Superior temporal gyrus (tissue), 1 donor: ENCODE measurements around the gene ZNF831.

Experiments used
- DNase-seq: peaks from one replicate; pipeline ENCODE4 v3.0.0-alpha.2; 2016; ENCODE audit errors: extremely low spot score

ZNF831 gene

DNA sequence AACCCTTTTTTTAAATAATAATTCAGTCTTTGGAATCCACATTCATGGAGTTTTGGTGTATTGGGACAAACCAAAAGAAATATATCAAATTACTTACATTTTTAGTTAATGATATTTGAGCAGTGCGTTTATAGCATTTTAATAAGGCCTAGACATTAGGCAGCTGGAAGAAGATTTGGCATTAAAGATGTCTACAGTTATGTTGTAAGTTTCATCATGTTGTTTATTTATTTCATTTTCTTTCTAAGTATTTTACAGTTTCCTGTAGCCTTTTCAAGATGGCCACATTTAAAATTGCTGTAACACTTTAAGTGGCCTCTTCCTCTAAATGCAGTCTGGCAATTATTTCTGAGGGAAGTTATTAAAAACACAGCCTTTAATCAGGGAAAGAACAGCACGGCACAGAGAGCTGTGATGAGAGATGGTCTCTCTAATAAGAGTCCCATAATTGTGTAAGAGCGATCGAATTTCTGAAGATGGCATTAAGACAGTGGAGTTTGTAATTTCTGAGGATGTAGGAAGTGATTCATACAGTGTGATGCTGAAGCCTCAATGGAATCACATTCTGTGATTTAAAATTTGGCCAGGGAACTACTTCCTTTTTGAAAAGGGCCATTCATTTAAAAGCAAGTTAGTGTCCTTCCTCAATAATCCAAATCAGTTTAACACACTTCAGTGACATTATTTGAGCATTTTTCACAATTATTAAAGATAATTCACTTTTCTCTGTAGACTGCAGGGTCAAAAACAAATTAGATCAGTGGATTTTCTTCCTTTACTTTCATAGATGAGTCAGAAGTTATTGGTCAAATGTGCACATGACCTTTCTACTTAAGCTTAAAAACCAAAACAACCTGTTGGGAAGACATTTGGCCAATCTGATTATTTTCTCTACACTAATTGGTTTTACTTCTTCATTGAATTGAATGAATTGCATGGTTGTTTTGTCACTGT, 84.4 kb downstream of the ZNF831 start:
- DNase-seq: no peak

DNA sequence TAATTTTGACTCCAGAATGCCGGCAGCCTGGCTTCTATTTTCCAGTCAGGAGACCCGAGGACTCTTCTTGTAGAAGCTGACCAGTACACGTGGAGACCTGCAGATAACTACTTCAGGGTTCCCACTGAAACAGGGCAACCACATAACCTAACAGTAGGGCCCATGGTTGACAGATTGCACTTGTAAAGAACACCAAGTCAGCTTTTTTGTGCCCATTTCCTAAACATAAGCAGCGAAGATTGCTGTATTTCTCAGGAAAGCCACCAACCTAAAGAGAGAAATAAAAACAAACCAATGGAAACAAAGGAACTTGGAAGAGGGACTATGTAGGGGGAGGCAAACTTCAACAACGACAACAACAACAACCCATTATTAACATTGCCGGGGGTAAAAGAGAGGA, 86.7 kb downstream of the ZNF831 start:
- DNase-seq: no peak

DNA sequence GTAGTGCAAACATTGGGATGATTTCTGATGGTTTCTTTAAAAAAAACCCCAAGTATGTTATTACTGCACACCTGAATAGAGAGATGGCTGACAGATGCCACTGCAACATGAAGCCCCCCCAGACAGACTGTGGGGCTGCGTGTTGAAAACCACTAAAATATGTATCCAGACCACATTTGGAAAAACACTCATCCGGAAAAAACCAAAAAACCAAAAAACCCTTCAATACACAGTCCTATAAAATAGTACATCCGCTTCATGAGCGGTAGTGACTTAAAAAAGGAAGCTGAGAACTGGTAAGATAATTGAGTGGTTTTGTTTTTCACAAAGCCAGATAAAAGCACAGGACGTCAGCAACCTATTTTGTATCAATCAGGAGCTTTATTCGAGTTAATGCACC, 89.7 kb downstream of the ZNF831 start:
- no peak for DNase-seq

DNA sequence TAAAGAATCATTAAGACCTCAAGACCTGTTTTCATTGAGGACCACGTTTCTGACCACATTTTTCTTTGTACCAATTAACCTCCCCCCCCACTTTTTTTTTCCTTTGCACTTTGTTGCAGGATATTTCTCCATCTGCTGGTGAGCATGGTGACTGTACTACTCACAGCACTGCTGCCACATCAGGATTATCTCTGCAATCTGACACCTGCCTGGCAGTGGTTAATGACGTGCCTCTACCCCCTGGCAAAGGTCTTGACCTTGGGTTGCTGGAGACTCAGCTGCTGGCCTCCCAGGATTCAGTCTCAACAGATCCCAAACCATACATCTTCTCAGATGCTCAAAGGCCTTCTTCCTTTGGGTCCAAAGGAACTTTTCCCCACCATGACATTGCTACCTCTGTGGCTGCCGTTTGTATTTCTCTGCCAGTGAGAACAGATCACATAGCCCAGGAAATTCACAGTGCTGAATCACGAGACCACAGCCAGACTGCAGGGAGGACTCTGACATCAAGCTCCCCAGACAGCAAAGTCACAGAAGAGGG, 90.2 kb downstream of the ZNF831 start:
- DNase-seq: no peak

DNA sequence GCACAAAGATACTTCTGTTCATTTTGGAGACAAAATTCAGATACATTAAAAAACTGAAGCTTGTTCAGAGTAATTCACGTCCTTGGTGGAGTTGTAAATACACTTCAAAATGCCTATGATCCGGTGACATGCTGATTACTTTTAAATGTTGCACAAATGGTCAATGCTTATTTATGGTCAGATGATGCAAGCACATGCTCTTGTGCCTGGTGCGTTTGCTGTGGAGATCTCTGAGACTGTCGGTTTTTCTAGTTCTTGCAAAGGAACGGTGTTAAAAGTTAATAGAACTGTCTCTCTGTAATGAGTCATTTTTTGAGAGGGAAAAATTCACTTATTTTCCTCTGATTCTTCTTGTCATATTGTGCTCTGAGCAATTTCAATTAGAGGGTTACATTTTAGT, 91.6 kb downstream of the ZNF831 start:
- DNase-seq: no peak

DNA sequence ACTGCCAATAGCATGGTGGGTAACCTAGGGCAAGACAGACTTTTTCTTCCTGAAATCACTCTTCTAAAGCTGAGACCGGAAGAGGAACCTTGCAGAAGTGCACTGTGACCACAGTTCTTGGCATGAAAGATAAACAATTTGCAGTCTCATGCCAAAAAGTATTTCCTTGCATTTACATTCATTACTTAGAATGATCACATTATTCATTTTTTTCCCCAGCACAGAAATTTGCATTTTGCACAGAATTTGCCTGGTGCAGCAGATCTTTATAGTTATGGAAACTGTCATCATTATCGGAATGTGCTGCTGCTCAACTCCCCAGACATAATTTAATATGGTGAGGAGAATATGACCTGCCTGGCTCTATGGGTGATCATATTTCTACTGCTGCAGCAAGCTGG, 94.6 kb downstream of the ZNF831 start:
- no peak for DNase-seq

DNA sequence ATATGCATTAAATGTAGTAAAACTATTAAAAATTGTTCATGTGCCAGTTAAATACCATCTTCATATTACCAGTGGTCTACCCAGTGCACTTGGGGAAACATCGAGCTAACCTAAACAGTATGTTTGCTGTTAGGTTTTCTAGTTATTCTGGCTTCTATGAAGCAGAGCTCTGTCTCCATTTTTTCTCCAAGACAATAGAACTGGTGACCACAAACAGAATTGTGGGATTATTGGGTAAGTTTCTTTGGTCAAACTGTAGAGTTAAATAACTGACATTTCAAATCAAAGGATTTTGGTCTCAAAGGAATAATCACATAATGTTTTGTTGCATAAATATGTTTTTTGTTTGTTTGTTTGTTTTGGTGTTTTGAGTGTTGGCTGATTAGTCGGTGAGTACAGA, 96.3 kb downstream of the ZNF831 start:
- DNase-seq: no peak

DNA sequence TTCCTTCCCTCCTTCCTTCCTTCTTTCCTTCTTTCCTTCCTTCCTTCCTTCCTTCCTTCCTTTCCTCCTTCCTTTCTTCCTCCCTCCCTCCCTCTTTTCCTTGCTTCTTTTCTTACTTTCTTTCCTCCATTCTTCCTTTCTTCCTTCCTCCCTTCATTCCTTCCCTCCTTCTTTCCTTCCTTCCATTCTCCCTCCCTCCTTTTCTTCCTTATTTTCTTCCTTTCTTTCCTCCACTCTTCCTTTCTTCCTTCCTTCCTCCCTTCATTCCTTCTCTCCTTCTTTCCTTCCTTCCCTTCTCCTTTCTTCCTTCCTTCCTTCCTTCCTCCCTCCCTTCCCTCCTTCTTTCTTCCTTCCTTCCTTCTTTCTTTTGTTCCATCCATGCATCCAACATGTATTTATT, 101.7 kb downstream of the ZNF831 start:
- no peak for DNase-seq

DNA sequence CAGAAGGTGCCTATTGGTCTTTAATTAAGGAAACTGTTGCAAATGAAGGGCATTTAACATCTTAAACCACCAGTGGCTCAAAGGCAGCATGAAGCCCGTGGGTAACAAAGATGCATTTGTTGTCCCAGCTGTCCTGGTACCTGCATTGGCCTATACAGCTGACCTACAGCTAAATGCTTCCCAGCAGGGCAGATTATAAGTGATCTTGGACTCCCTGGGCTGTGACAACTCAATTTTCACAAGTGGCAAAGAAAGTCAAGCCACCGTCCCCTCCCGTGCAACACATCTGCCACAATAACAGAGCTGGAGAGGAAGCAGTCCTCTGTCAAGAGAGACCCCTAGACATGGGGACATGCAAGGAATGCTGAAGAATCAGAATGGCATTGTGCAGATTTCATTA, 105.2 kb downstream of the ZNF831 start:
- DNase-seq: no peak

DNA sequence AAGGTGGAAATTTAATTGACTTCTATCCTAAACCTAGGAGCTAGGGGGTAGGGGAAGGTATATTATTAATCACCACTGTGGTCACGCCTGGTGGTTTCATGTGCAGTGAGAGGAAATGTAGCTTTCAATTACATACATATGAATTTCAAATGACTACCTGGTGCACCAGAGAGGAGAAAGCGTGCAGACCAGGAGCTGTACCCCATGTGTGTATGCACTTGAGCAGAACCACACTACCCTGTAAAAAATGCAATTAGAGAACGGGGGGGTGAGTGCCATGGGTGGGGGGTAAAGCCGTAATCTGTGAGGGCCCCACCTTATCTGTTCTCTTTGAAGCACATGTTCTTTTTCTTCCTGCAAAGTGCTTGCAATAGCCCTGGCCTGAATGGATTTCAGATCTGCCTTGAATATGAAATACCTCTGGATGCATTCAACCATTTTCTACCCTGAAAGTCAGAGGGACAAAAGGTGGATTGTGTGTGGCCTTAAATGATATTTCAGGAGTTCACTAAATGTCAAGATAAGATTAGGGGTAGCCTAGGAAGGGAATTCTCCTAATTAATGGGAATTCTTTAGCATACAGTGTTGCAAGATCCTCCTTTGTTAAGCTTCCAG, 105.9 kb downstream of the ZNF831 start:
- DNase-seq: no peak

DNA sequence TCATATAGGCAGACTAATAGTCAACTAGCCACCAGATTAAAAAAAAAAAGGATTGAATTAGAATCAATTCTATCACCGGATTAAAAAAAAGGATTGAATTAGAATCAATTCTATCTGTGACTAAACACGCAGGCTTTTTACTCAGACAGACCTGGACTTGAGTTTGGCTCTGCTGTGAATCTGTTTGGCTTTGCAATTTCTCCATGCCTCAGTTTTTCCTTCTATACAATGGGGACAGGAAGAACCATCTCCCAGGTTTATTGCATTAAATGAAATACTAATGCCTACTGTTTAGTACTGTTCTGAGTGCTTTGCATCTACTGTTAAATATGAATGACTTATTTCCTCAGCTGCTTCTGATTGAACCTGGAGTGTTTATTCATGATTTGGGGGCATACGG, 106.8 kb downstream of the ZNF831 start:
- no peak for DNase-seq

DNA sequence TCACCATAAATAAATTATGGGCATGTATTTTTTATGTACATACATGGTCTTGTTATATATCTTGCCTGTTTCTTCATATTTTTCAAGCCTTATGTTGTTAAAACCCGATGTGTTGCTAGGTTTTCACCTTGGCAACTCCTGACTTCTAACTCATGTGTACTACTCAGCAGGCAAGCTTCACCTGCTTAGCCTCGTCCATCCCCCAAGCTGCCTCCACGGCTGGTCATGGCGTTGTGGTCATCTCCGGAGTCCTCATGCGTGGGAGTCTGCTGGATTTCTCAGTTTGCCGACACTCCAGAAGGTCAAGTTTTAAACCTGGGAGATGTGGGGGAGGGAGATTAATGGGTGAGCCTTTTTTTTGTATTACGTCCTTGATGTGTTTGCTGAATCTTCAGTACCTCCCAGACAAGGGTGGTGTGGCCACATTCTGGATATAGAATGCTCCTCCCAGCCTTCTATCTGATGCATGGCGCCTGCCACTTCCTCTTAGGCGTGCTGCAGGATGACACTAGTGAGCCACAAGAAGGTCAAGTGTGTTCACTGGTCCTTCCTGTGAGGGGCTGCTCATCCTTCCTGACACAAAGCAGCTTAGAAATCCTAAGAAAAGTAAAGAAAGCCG, 110.2 kb downstream of the ZNF831 start:
- DNase-seq: no peak

DNA sequence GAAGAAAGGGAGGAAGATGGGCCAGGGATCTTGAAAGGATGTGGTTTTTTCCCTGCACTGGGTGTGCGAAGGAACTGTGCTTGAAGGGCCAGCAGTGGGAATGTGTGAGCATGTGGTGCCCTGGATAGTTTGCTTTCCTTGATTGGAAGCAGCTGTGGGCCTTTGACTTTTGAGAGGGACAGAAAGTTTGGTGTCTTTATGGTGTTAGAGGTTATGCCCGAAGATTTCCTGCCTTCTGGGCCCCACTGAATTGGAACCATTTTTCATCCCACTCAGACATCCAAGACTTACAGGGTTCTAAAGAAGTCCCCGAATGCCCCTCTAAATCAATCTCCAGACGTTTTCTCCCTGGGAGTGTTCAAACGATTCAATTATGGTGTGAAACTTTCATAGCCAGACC, 113.3 kb downstream of the ZNF831 start:
- DNase-seq: no peak

DNA sequence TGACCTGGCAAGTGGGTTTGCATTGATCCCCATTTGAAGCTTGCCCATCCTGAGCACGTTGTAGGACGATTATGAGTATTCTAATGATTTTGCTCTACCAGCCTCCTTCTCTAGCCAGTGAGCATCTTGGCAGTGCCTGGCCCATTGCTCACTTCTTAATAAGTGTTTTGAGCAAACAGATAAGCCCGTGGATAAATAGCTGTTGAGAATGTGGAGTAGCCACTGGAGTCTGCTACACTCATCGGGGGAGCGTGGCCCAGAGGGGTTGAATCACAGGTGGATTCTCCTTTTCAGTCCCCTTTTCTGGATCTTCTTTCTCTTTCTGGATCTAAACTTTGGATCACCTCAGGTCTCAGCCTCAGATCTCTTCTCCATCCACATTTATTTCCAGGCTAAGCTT, 120.8 kb downstream of the ZNF831 start:
- no peak for DNase-seq

DNA sequence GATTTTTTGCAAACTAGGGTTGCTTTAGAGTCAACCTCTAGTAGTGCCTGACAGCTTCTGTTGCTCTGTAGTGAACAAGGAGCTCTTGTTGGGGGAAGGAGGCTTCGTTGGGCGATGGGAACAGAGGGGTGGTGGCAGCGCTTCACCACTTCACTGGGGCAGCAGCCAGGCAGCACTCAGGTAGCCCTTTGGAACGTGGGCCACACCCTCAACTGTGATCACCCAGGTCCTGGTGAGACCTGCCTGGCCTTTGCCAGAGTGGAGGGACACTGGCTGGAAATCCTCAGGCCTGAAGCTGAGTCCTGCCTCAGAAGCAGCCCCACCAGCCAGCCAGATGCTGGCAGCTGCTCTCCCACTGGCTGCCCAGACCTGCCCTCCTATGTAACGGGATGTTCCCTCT, 126.4 kb downstream of the ZNF831 start:
- no peak for DNase-seq

DNA sequence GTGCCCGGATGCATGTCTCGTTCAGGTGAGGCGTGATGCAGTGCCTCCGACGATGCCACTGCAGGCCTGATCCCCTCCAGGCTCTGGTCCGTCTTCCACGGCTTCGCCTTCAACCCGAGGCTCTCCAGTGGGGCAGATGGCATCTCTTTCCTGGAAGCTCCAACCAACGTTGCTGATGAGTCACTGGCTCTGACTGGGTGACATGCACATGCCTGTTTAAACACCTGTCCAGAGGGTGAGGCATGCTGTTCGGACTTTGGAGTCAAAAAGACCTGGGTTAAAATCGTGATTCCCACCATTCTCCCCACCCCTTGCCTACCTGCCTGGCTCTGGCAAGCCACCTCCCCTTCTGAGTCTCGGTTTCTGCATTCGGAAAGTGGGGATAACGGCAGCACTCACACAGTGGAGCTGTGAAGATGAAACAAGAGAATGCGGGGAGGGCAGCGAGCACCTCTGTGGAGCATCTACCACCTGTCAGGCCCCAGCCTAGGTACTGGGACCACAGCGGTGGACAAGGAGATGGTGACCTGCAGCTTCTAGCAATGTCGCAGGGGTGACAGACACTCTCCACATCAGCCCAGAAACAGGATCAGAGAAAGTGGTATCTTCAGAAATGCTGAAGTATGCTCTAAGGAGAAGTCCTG, 128.2 kb downstream of the ZNF831 start:
- DNase-seq: no peak

DNA sequence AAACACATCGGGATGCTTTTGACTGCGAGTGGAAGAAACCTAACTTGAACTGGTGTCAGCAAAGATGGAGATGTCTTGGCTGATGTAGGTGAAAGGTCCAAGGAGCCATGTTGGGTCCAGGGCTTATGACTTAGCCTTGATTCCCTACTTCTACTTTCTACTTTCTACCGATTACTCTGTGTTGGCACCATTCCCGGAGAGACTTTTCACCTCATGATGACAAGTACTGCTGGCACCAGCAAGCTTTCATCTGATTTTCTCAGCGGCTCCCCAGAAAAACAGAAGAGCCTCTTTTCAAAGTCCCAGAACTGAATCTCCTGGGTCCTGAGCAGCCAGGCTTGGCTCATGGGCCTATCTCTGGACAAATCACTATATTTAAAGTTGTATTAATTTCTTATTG, 131.9 kb downstream of the ZNF831 start:
- DNase-seq: no peak

DNA sequence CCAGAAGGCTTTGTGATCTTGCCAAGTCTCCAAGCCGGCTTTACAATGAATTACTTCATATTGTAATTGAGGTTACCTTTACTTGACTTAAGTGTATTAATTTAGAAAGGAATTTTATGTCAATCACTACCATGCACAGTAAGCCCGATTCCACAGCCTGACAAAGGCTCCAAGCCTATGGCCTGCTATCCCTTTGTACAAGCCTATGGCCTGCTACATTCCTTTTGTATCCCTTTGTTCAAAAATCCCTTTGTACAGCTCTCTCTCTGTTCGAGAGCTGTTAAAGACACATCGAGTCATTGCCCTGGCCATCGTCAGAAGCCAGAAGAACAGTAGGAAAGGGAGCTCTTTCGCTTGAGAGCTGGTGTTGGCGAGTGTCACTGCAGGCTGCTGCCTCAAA, 134.1 kb downstream of the ZNF831 start:
- no peak for DNase-seq

DNA sequence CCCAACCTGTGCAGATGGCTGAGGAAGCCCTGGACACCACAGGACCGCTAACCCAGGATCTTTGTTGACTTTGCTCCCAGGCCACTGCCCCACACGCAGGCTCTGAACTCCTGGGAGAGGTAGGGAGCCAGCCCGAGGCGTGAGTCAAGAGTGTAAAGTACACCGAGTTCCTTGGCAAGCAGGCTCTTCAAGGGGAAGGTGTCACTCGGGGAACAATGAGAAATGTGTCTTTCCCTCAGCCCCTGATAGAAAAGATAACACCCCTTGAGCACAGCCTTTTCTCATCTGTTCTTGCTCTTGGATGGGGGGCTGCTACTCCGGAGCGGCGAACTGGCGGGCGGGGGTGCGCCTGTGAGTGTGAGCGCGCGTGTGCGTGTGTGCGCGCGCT, 136.3 kb downstream of the ZNF831 start:
- no peak for DNase-seq

DNA sequence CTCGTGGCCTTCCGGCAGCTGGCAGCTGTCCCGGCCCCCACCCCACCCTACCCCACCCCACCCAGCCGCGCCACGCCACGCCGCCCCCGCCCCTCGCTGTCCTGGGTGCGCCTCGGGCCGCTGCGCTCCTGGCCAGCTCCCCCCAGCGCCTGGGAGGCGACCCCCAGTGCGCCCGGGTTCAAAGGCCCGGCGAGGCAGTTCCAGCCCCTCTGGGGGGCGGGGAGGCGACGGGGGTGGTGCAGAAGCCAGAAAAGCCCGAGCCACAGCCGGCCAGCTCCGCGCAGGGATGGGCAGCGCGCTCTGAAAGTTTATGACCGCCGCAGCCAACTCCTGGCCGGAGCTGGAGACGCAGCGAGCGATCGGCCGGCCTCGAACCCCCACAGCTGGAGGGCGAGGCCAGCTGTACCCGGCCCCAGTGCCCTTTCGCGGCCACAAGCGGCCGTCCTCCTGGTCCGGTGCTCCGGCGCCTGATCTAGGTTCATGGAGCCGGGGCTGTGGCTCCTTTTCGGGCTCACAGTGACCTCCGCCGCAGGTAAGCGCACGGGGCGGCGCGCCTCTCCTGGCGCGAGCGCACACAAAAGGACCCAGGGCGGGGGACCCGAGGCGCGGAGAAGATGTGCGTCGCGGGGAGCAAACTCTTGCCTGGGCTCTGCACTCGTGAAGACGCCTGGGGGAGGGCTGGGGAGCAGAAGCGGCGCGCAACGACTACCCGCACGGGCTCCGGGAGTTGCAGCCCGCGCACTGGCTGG, 136.9 kb downstream of the ZNF831 start, which contains the start of gene EDN3:
TSS of gene EDN3 (plus strand) at position 279 of the 749 bp plus-strand sequence. CDS start at position 481, 202 bp downstream.
- no peak for DNase-seq

DNA sequence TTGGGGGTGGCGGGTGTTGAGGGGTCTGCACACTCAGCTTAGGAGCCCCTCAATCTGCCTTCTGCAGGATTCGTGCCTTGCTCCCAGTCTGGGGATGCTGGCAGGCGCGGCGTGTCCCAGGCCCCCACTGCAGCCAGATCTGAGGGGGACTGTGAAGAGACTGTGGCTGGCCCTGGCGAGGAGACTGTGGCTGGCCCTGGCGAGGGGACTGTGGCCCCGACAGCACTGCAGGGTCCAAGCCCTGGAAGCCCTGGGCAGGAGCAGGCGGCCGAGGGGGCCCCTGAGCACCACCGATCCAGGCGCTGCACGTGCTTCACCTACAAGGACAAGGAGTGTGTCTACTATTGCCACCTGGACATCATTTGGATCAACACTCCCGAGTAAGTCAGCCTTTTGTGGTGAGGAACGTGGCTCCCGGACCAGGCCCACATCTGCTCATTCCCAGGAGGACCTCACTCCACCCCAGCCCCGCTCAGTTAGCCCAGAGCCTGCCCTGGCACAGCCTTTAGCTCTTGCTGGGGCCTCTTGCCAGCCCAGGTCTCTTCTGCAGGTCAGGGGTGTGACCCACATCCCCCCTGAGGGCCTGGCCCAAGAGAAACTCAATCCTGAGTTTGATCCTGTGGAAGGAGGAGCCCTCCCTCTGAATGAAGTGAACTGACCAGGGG, 137.9 kb downstream of the ZNF831 start:
- no peak for DNase-seq
